Ovary (tissue), 3 donors: Measurements from ENCODE around the gene WHRN.

Experiments
- EP300 ChIP-seq: sonication (generic); formaldehyde crosslinking; IDR thresholded peaks from one replicate; pipeline ENCODE4 v1.6.1; 2017; ENCODE audit warnings: antibody characterized with exemption
- POLR2A ChIP-seq: fragments of 450-650 bp; IDR thresholded peaks from one replicate; pipeline ENCODE4 v1.6.1; 2017; ENCODE audit warnings: antibody characterized with exemption, mild to moderate bottlenecking, moderate library complexity
- TF ChIP-seq, protein P1 (sequence below), 3 donors: fragments of 450-650 bp in 2 of 3; fragments of 200-600 bp in 1 of 3; IDR thresholded peaks; one replicate each; pipeline versions ENCODE4 v1.5.1 to v1.8.0; 2016 to 2022; ENCODE audit warnings: antibody characterized with exemption in 3 of 3, mild to moderate bottlenecking in 1 of 3
- donor health status: DM: no; HTN: no; CAD: no.

- TF ChIP-seq, protein P1, sequence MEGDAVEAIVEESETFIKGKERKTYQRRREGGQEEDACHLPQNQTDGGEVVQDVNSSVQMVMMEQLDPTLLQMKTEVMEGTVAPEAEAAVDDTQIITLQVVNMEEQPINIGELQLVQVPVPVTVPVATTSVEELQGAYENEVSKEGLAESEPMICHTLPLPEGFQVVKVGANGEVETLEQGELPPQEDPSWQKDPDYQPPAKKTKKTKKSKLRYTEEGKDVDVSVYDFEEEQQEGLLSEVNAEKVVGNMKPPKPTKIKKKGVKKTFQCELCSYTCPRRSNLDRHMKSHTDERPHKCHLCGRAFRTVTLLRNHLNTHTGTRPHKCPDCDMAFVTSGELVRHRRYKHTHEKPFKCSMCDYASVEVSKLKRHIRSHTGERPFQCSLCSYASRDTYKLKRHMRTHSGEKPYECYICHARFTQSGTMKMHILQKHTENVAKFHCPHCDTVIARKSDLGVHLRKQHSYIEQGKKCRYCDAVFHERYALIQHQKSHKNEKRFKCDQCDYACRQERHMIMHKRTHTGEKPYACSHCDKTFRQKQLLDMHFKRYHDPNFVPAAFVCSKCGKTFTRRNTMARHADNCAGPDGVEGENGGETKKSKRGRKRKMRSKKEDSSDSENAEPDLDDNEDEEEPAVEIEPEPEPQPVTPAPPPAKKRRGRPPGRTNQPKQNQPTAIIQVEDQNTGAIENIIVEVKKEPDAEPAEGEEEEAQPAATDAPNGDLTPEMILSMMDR (IDR thresholded peaks at IDR 0.05), result no peak
- no peak for TF ChIP-seq EP300
- no peak for TF ChIP-seq POLR2A
These were observed 102.0 kb downstream of the WHRN start for GRCh38 chr9:114403153-114403756.
